ENCODE data around the gene LRMDA. TPM values are rescaled to one million over a fixed set of nuclear protein-coding genes. Genes with fewer than 3 reads are reported as not detected.

LRMDA gene
- total and polyA plus RNA-seq, 4 experiments from 2014 or later: not detected

DNA sequence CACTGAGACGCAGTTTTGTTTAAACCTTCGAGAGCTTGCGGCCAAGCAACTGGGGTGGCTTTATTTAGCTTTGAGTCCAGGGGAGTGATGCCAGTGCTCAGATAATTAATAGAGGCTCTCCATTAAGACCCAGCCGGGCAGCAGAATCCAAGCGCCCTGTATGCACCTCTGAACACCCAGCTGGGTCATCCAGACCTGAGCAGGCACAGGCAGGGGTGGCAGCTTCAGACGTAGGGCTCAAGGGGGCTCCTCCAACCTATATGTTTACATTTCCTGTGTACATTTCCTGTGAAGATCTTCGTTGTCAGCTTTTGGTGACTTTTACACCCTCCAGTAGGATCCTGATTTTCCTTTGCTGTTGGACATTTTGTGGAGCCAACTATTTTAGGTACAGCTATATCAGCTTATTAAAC lies 719.5 kb downstream of the LRMDA start:
- POLR2A ChIA-PET (ENCODE audit: partially characterized antibody): no interaction called here
- no peaks in the 10 kb centered on the region for H3K4me1 Mint-ChIP-seq

DNA sequence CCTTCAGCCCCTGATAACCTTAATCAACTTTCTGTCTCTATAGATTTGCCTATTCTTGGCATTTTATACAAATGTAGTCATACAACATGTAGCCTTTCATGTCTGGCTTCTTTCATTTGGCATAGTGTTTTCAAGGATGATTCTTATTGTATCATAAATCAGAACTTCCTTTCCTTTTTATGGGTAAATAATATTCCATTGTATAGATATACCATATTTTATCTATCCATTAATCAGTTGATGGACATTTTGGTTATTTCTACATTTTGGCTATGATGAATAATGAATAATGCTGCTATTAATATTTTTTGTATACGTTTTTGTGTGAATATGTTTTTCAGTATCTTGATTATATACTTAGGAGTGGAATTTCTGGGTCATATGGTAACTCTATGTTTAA lies 720.8 kb downstream of the LRMDA start:
- no peaks in the 10 kb centered on the region for H3K27me3 ChIP-seq (ENCODE audit: insufficient read depth, low read length)
- POLR2A ChIA-PET (ENCODE audit: partially characterized antibody): no interaction called here
- no peaks in the 10 kb centered on the region for H3K4me1 ChIP-seq (ENCODE audit: insufficient read depth, low read length)
- H3K4me1 Mint-ChIP-seq: no peaks in the 10 kb centered on the region
- H3K36me3 Mint-ChIP-seq: no peaks in the 10 kb centered on the region
- H3K27ac Mint-ChIP-seq: no peak overlapping the region
- no peak overlapping the region for H3K27ac ChIP-seq (ENCODE audit: low read depth, low read length)
- H3K9me3 Mint-ChIP-seq: peaks cover 2 to 12% (median 7%) of the 10 kb centered on the region in 8 donors
- intact Hi-C loops (cut with micrococcal nuclease): no loop called here
- peaks cover 0 to 1% of the 10 kb centered on the region in 2 donors for H3K27me3 Mint-ChIP-seq
- no peak overlapping the region for H3K4me3 Mint-ChIP-seq
- H3K9me3 ChIP-seq (ENCODE audit: control insufficient read depth in 1 of 2, low read length in 2 of 2): no peaks in the 10 kb centered on the region
- H3K36me3 ChIP-seq (ENCODE audit: insufficient read depth, low read length): no peaks in the 10 kb centered on the region
- no peak for DNase-seq
- CTCF ChIA-PET (ENCODE audit: partially characterized antibody): no interaction called here
- no peak overlapping the region for H3K4me3 ChIP-seq (ENCODE audit: low read length in 2 of 2)

More for the DNA sequence above, 719.5 kb downstream of the LRMDA start:
- no peak for DNase-seq
- H3K4me3 ChIP-seq (ENCODE audit: low read length in 2 of 2): no peak overlapping the region
- no peak overlapping the region for H3K27ac ChIP-seq (ENCODE audit: low read depth, low read length)
- intact Hi-C loops (cut with micrococcal nuclease): no loop called here
- H3K36me3 ChIP-seq (ENCODE audit: insufficient read depth, low read length): no peaks in the 10 kb centered on the region
- Mint-ChIP-seq H3K27me3 (no peaks in the 10 kb centered on the region), H3K36me3 (no peaks in the 10 kb centered on the region), H3K27ac (no peak overlapping the region), H3K4me3 (no peak overlapping the region), H3K9me3 (peaks cover 2 to 11% (median 7%) of the 10 kb centered on the region in 8 donors)
- H3K27me3 ChIP-seq (ENCODE audit: insufficient read depth, low read length): no peaks in the 10 kb centered on the region
- CTCF ChIA-PET (ENCODE audit: partially characterized antibody): no interaction called here
- no peaks in the 10 kb centered on the region for H3K4me1 ChIP-seq (ENCODE audit: insufficient read depth, low read length)
- H3K9me3 ChIP-seq (ENCODE audit: control insufficient read depth in 1 of 2, low read length in 2 of 2): no peaks in the 10 kb centered on the region

DNA sequence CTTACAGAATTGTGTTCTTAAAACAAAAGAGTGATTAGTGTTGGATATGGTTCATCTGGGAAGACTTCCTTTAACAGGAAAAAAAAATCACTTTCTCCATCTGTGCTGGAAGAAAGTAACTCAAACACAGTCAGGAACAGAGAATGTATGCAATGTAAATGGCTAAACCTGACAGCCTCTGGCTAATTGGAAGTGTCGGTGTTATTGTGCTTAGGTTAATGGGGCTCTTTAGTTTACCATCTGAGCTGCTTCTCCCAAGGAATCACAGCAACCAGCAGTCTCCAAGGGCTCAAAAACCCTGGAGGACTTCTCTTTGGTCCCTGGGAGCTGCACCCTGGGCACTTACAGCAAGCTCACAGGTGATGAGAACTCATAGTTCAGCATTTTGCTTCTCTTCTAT lies 724.5 kb downstream of the LRMDA start:
- POLR2A ChIA-PET (ENCODE audit: partially characterized antibody): no interaction called here
- no peaks in the 10 kb centered on the region for H3K4me1 ChIP-seq (ENCODE audit: insufficient read depth, low read length)
- H3K27me3 Mint-ChIP-seq: peaks cover 0 to 1% of the 10 kb centered on the region in 2 donors
- H3K4me3 ChIP-seq (ENCODE audit: low read length in 2 of 2): no peak overlapping the region
- intact Hi-C loops (cut with micrococcal nuclease): no loop called here
- no peak overlapping the region for H3K4me3 Mint-ChIP-seq
- H3K27ac ChIP-seq (ENCODE audit: low read depth, low read length): no peak overlapping the region
- no peaks in the 10 kb centered on the region for H3K36me3 ChIP-seq (ENCODE audit: insufficient read depth, low read length)
- peaks cover 0 to 10% (median 4%) of the 10 kb centered on the region in 8 donors for H3K9me3 Mint-ChIP-seq
- no peaks in the 10 kb centered on the region for H3K9me3 ChIP-seq (ENCODE audit: control insufficient read depth in 1 of 2, low read length in 2 of 2)
- CTCF ChIA-PET (ENCODE audit: partially characterized antibody): no interaction called here
- no peaks in the 10 kb centered on the region for H3K36me3 Mint-ChIP-seq
- no peaks in the 10 kb centered on the region for H3K27me3 ChIP-seq (ENCODE audit: insufficient read depth, low read length)
- no peak overlapping the region for H3K27ac Mint-ChIP-seq
- no peak for DNase-seq
- H3K4me1 Mint-ChIP-seq: no peaks in the 10 kb centered on the region

DNA sequence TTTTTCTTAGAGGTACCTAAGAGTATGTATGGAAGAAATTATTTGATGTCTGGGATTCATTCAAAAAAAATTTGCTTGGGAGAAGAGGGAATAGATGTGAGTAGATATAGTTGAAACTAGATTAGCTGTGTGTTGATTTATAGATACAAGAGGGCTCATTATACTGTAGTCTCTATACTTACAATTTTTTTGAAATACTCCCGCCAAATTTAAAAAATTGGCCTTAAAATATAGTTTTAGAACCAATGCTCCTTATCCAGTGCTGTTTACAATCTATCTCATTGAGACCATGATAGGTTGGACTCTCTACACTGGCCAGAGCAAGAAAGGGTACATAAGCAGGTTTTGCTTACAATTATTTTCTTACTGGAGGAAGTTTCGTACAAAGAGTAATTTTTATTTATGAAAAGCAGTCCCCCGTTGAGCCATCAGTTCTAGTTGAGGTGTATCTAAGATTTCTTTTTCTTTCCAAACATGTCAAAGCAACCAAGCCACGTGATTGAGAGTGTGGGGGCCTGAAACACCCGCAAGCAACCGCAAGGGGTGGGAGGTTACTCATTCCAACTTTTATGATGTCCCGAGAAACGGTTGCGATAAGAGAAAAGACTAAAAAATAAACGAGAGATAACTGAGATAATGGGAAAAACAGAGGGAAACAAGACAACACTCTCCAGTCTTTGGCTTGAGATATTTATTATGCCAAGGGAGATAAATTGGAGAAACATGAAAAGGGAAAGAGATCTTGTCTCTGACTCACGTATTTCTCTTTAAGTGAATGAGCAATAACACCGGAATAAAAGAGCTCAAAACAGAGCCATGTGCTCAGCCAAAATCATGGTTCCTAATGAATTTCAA lies 729.2 kb downstream of the LRMDA start:
- ChIA-PET CTCF (ENCODE audit: partially characterized antibody) (no interaction called here), POLR2A (ENCODE audit: partially characterized antibody) (no interaction called here)
- Histone ChIP-seq H3K4me1 (ENCODE audit: insufficient read depth, low read length) (no peaks in the 10 kb centered on the region), H3K9me3 (ENCODE audit: control insufficient read depth in 1 of 2, low read length in 2 of 2) (no peaks in the 10 kb centered on the region), H3K27me3 (ENCODE audit: insufficient read depth, low read length) (no peaks in the 10 kb centered on the region), H3K4me3 (ENCODE audit: low read length in 2 of 2) (no peak overlapping the region), H3K36me3 (ENCODE audit: insufficient read depth, low read length) (no peaks in the 10 kb centered on the region), H3K27ac (ENCODE audit: low read depth, low read length) (no peak overlapping the region)
- H3K9me3 Mint-ChIP-seq: peaks cover 0 to 5% (median 0%) of the 10 kb centered on the region in 8 donors
- intact Hi-C loops (cut with micrococcal nuclease): no loop called here
- DNase-seq: no peak
- H3K27ac Mint-ChIP-seq: no peak overlapping the region
- peaks cover 0 to 1% of the 10 kb centered on the region in 2 donors for H3K27me3 Mint-ChIP-seq
- H3K4me1 Mint-ChIP-seq: no peaks in the 10 kb centered on the region
- H3K4me3 Mint-ChIP-seq: no peak overlapping the region
- H3K36me3 Mint-ChIP-seq: no peaks in the 10 kb centered on the region

DNA sequence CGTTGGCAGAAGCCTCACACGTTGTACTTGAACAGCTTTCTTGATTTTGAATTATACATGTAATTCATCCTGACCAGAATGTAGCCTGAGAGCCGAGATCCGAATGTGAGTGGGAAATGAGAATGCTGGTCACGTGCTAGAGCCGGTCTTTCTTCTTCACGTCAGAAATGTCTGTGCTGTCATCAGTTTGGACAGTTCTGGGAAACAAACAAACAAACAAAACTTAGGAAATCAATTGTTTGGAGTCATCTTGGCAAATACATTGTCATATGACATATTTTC lies 729.8 kb downstream of the LRMDA start:
- Histone ChIP-seq H3K27me3 (ENCODE audit: insufficient read depth, low read length) (no peaks in the 10 kb centered on the region), H3K36me3 (ENCODE audit: insufficient read depth, low read length) (no peaks in the 10 kb centered on the region), H3K9me3 (ENCODE audit: control insufficient read depth in 1 of 2, low read length in 2 of 2) (no peaks in the 10 kb centered on the region), H3K4me1 (ENCODE audit: insufficient read depth, low read length) (no peaks in the 10 kb centered on the region), H3K4me3 (ENCODE audit: low read length in 2 of 2) (no peak overlapping the region), H3K27ac (ENCODE audit: low read depth, low read length) (no peak overlapping the region)
- H3K36me3 Mint-ChIP-seq: no peaks in the 10 kb centered on the region
- no peaks in the 10 kb centered on the region for H3K4me1 Mint-ChIP-seq
- peaks cover 0 to 8% (median 2%) of the 10 kb centered on the region in 8 donors for H3K9me3 Mint-ChIP-seq
- DNase-seq: no peak
- intact Hi-C loops (cut with micrococcal nuclease): no loop called here
- H3K27ac Mint-ChIP-seq: no peak overlapping the region
- POLR2A ChIA-PET (ENCODE audit: partially characterized antibody): no interaction called here
- H3K4me3 Mint-ChIP-seq: no peak overlapping the region
- CTCF ChIA-PET (ENCODE audit: partially characterized antibody): no interaction called here
- H3K27me3 Mint-ChIP-seq: peaks cover 0 to 1% of the 10 kb centered on the region in 2 donors

DNA sequence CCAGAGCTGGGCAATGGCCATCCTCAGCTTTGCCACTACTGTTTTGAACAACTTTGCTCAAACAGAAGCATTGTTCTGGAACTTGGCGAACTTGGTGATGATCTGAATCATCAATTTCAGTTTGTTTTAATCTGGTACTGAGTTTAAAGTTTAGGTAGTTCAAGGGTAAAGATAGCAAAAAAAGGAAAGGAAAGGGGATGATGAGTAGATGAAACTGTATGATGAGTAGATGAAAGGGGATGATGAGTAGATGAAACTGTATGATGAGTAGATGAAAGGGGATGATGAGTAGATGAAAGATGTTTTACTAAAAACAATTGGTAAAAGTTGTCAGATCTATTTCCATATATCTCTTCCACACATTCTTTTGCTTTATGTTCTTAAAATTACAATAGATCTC lies 737.0 kb downstream of the LRMDA start:
- Mint-ChIP-seq H3K9me3 (peaks cover 7 to 13% (median 10%) of the 10 kb centered on the region in 8 donors), H3K36me3 (no peaks in the 10 kb centered on the region), H3K4me1 (no peaks in the 10 kb centered on the region), H3K27me3 (no peaks in the 10 kb centered on the region), H3K4me3 (no peak overlapping the region), H3K27ac (no peak overlapping the region)
- CTCF ChIA-PET (ENCODE audit: partially characterized antibody): interaction anchor here (1.7 kb wide), 1 partner anchor 11 kb away, joined by 4 read pairs; no protein-coding TSS in a partner anchor
- Histone ChIP-seq H3K27ac (ENCODE audit: low read depth, low read length) (no peak overlapping the region), H3K36me3 (ENCODE audit: insufficient read depth, low read length) (no peaks in the 10 kb centered on the region), H3K27me3 (ENCODE audit: insufficient read depth, low read length) (no peaks in the 10 kb centered on the region), H3K4me1 (ENCODE audit: insufficient read depth, low read length) (no peaks in the 10 kb centered on the region), H3K9me3 (ENCODE audit: control insufficient read depth in 1 of 2, low read length in 2 of 2) (no peaks in the 10 kb centered on the region), H3K4me3 (ENCODE audit: low read length in 2 of 2) (no peak overlapping the region)
- no peak for DNase-seq
- POLR2A ChIA-PET (ENCODE audit: partially characterized antibody): no interaction called here
- intact Hi-C loops (cut with micrococcal nuclease): no loop called here

DNA sequence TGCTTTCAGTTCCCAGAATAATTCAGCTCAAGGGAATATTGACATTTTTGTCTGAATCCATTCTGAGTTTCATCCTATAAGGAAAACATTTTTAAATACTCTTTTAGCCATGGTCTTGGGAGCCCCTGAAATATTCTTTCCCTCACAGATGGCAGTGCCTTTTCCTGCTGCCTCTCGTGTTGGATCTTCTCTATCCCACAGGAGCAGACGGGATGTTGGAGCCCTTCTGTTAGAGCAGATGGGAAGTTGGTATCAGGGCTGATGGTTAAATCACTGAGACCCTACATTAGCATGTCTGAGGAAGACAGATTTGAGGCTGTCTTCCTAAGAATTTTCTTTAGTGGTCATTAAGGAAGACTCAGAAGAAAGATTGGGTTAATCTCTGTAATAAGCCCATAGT lies 737.8 kb downstream of the LRMDA start:
- intact Hi-C loops (cut with micrococcal nuclease): no loop called here
- no peak overlapping the region for H3K27ac ChIP-seq (ENCODE audit: low read depth, low read length)
- CTCF ChIA-PET (ENCODE audit: partially characterized antibody): interaction anchor here (1.7 kb wide), 1 partner anchor 10 kb away, joined by 4 read pairs; no protein-coding TSS in a partner anchor
- no peaks in the 10 kb centered on the region for H3K4me1 ChIP-seq (ENCODE audit: insufficient read depth, low read length)
- H3K4me1 Mint-ChIP-seq: no peaks in the 10 kb centered on the region
- POLR2A ChIA-PET (ENCODE audit: partially characterized antibody): no interaction called here
- H3K9me3 Mint-ChIP-seq: peaks cover 7 to 13% (median 11%) of the 10 kb centered on the region in 8 donors
- H3K27me3 Mint-ChIP-seq: no peaks in the 10 kb centered on the region
- no peak for DNase-seq
- no peaks in the 10 kb centered on the region for H3K27me3 ChIP-seq (ENCODE audit: insufficient read depth, low read length)
- no peaks in the 10 kb centered on the region for H3K9me3 ChIP-seq (ENCODE audit: control insufficient read depth in 1 of 2, low read length in 2 of 2)
- H3K36me3 ChIP-seq (ENCODE audit: insufficient read depth, low read length): no peaks in the 10 kb centered on the region
- H3K27ac Mint-ChIP-seq: no peak overlapping the region
- no peak overlapping the region for H3K4me3 Mint-ChIP-seq
- H3K4me3 ChIP-seq (ENCODE audit: low read length in 2 of 2): no peak overlapping the region
- H3K36me3 Mint-ChIP-seq: no peaks in the 10 kb centered on the region
